Hematopoietic multipotent progenitor cell treated with erythropoietin and hydrocortisone succinate and interleukin-3 and kit ligand, for 17 days (in vitro differentiated cells): ENCODE data around the gene ATP9B.

ENCODE experiments used
- DNase-seq: peaks from one replicate; pipeline ENCODE4 v3.0.0-alpha.2; 2015; ENCODE audit warnings: low spot score

ATP9B gene

DNA sequence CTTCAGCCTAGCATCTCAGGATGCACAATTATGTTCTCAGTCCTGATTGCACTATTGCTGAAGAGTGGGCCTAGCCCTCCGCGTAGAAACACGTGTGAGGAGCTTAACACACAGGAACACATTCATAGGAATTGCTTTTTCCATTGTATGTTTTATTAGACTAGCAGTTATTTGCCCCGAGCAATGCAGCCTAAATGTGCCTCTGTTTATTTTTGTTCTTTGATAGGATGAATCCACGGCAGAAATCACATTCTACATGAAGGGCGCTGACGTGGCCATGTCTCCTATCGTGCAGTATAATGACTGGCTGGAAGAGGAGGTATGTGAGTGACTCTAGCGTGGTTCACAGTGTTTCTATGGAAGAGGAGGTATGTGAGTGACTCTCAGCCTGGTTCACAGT, 260.6 kb downstream of the ATP9B start:
- DNase-seq: no peak

DNA sequence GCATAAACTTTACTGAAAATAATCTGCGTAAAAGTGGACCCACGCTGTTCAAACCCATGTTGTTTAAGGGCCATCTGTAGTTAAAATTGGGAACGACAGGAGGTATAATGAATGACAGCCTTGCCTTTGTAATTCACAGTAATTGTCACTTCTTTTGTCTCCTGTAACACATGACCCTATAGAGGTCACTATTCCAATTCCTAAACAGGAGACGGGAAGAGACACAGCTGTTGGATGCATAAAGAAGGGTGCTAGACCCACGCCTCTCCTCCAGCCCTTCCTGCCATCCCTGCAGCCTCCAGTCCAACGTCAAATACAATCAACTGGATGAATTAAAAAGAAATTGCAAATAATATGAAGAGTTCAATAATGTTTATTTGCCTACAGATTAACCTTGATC, 263.5 kb downstream of the ATP9B start:
- DNase-seq: no peak

DNA sequence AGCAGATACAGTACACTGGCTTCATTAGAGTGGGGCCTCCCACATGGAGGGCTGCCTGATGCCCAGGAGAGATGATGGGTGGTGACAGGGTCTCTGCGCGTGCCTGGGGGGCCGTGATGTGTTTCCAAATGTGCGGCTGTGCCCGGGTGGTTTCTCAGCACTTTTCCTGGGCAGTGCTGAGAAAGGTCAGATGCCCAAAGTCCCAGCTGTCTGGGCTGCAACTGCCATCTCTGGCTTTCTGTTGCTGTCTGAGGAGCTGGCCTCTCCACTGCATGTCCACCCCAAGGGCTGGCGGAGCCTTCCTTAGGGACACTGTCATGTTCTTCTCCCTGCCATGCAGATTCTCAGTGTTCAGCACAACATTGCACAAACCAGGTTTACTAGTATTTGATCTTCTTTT, 263.9 kb downstream of the ATP9B start:
- no peak for DNase-seq

DNA sequence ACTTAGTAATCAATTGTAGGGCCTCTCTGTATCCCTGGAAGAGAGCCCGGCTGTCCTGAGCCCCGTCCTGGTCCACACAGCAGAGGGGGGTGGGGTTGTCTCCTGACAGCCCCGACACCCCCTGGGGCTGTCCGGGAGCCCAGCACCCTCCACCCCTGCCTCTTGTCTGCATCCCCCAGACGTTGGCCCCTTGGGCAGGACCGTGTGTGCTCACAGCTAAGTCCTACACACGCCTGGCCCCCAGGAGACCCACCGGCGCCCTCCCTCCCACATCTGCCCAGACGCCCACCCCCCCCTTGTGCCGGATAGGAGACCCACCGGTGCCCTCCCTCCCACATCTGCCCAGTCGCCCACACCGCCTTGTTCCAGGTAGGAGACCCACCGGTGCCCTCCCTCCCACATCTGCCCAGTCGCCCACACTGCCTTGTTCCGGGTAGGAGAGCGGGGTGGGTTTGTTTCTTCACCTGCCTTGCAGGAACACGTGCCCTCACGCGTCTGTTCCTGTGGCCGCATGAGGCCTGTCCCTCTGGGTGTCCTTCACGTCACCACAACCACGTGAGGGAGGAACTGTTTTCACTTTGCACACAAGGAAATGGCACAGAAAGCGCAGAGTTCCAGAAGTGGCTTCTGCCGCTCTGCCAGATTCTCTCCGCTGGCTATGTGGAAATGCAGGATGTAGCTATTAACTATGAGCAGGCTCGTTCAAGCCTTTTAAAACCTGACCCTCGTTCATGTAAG, 265.5 kb downstream of the ATP9B start:
- no peak for DNase-seq

DNA sequence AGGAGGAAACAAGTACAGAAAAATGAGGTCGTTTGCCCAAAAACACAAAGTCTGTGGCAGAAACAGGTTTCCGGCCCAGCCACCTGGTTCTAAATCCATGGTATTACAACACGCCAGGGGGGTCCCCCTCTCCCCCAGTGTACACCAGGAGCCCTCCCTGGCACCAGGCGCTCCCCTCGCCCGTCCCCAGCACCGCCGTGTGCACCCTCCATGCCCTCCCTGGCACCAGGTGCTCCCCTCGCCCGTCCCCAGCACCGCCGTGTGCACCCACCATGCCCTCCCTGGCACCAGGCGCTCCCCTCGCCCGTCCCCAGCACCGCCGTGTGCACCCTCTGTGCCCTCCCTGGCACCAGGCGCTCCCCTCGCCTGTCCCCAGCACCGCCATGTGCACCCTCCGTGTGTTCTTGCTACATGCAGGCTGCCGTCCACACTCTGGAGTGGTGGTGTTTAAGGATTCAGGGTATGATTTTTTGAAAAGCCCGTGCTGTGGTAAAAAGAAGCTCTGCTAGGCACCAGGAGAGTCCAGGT, 266.7 kb downstream of the ATP9B start:
- DNase-seq: no peak

DNA sequence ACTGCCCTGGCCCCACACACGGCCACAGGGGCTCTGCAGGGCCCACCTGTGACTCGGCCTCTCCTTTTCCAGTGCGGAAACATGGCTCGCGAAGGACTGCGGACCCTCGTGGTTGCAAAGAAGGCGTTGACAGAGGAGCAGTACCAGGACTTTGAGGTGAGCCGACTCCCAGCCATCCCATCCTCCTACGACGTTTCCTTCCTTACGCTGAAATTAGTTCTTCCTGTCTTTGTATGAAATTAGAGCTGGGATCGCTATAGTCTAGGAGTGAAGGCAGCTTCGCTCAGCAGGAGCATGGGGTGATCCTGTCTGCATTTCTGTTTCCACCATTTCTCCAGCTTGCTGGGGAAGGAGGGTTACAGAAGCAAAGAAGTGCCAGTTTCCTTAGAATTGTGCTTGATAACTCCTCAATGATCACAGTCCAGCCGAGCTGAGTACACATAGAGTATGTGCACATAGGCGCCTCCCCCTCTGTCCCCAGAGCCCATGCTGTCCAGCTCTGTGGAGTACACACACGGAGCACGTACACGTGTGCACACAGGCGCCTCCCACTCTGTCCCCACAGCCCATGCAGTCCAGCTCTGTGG, 267.5 kb downstream of the ATP9B start:
- DNase-seq: no peak

DNA sequence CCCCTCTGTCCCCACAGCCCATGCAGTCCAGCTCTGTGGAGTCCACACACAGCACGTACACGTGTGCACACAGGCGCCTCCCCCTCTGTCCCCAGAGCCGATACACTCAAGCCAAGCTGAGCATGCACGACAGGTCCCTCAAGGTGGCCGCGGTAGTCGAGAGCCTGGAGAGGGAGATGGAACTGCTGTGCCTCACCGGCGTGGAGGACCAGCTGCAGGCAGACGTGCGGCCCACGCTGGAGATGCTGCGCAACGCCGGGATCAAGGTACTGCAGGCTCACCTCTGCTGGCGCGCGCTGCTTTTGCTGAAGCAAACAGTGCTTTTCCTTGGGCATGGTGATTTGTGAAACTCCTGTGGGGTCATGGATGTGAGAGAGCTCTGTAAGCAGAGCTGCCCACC, 268.0 kb downstream of the ATP9B start:
- DNase-seq: no peak

DNA sequence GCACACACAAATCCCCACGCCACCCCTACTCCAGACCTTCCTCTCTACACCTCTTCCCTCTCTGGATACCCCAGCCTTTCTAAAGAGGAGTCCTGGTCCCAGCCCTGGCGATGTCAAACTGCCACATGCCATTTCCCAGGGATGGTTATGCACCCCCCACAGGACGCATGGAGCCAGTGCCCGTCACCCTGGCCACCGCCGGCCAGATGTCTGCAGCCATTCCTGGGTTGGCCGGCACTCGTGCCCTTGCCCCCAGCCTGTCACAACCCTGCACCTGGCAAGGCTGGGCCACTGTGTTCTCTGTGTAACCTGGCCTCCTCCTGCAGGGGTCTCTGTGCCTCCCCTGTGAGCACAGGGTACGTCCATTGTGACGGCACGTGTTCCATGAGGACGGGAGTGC, 268.4 kb downstream of the ATP9B start:
- DNase-seq: no peak

DNA sequence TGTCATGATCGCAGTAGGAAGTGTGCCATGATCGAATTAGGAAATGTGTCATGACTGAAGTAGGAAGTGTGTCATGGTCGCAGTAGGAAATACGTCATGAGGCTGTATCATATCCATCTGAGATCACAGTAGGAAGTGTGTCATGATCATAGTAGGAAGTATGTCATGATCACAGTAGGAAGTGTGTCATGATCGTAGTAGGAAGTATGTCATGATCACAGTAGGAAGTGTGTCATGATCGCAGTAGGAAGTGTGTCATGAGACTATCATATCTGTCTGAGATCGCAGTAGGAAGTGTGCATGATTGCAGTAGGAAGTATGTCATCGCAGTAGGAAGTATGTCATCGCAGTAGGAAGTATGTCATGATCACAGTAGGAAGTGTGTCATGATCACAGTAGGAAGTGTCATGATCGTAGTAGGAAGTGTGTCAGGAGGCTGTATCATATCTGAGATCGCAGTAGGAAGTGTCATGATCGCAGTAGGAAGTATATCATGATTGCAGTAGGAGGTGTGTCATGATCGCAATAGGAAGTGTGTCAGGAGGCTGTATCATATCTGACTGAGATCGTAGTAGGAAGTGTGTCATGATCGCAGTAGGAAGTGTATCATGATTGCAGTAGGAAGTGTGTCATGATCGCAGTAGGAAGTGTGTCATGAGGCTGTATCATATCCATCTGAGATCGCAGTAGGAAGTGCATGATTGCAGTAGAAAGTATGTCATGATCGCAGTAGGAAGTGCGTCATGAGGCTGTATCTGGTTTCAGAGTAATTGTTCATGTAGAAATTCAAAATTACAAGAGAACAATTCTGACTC, 270.1 kb downstream of the ATP9B start:
- DNase-seq: no peak

DNA sequence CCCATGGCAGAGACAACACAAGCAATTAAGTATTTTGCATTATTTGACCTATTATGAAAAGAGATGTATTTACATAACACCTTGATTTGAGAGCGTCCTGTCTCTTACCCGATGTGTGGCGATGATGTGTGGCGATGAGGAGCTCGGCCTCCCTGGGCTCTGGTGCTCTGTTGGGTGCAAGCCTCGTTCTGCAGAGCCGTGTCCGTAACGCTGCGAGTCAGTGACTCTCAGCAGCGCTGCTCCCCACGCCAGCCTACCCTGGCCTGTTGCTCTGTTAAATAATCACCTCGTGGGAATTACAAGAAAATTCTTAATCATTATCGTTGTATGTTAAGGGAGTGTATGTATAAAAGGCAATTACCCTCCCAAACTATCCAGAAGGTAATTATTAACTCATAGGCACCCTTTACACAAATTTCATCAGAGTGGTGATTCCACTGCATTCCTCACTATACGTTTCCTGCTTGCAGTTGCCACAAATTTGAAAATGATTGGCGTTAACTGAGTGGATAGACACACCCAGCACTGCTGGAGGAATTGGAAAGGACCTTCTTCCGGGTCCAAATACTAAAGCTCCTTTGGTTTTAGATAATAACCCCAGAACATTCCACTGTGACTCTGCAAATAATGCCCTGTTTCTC, 274.5 kb downstream of the ATP9B start:
- no peak for DNase-seq

DNA sequence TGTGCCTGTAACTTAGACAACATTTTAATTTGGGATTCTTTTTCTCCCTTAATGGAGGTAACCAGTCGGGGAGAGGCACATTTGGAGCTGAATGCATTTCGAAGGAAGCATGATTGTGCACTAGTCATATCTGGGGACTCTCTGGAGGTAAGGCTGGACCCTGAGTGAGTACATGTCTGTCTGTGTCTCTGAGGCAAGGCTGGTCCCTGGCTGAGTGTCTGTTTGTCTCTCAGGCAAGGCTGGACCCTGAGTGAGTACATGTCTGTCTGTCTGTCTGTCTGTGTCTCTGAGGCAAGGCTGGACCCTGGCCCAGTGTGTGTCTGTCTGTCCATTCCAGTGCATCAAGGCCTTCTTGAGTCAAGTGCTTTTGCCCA, 275.0 kb downstream of the ATP9B start:
- no peak for DNase-seq

DNA sequence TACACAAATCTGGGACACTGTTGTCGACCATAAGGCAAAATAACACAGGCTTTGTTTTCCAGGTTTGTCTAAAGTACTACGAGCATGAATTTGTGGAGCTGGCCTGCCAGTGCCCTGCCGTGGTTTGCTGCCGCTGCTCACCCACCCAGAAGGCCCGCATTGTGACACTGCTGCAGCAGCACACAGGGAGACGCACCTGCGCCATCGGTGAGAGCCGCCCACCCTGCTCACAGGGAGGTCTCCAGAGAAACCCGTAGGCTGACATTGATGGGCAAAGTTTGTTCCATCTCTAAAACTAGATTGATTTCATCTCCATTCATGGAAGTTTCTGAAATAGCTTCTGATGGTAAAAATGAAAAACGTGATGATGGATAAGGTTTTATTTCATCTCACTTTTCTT, 276.2 kb downstream of the ATP9B start:
- DNase-seq: no peak

DNA sequence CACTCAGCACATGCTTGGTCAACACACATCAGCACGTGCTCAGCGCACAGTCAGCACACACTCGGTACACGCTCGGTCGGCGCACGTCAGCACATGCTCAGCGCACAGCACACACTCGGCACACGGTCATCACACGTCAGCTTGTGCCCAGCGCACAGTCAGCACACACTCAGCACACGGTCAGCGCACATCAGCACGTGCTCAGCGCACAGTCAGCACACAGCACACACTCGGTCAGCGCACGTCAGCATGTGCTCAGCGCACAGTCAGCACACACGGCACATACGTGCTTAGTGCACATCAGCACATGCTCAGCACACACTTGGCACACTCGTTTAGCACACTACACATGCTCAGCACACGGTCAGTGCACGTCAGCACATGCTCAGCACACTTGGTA, 276.8 kb downstream of the ATP9B start:
- no peak for DNase-seq

DNA sequence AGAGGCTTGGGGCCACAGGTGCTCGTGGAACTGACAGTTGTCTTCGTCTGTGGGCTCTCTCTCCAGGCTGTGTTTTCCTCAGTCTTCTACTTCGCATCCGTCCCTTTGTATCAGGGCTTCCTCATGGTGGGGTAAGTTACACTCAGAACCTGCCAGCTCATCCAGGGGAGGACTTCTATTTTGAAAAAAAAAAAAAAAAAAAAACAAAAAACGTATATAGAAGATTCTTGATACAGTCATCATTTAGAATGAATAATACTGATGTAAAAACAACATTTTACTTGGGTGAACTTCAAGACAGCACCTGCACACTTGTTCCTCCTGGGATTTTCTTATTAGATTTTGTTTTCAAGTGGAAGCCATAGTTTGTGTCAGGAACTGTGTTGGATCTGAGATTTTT, 278.9 kb downstream of the ATP9B start:
- DNase-seq: no peak

DNA sequence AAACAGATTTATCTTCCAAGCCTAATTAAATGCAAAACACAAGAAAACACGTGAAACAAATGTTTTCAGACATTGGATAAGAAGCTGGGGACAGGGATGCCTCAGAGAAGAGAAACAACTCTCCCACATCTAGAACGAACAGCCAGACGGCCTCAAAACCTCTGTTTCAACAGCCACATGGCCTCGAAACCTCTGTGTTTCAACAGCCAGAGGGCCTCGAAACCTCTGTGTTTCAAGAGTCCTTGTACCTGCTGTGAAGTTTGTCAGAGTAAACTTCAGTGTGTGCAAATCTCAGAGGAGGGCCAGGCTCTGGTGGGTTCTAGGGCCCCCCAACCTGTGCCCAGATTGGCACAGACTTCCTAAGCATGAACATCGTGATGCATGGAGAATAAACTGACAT, 283.2 kb downstream of the ATP9B start:
- DNase-seq: no peak

DNA sequence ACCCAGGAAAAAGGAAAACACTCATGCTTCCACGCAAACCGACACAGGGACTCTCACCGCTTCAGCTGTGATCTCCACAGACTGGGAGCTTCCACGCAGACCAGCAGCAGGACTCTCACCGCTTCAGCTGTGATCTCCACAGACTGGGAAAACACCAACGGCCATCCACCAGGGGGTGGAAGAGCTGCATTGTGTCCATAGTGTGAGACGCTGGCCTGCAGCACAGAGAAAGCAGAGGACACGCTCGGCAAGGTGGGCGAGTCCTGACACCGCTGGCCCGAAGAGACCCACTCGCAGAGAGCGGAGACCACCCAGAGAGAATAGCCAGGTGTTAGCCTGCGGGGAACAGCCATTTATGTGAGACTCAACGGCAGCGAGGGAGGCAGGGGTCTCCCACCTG, 284.1 kb downstream of the ATP9B start:
- DNase-seq: no peak

DNA sequence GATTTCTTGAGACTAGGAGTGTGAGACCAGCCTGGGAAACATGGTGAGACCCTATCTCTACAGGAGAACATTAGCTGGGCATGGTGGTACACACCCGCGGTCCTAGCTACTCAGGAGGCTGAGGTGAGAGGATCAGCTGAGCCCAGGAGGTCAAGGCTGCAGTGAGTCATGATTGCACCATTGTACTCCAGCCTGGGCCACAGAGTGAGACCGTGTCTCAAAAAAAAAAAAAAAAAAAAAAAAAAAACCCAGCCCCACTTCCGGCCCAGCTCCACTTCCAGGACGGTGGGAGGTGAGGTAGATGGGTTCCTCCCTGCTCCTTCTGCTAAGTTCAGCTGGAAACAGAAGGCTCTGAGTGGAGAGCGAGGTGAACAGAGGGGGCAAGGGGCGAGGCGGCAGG, 285.2 kb downstream of the ATP9B start:
- DNase-seq: no peak

DNA sequence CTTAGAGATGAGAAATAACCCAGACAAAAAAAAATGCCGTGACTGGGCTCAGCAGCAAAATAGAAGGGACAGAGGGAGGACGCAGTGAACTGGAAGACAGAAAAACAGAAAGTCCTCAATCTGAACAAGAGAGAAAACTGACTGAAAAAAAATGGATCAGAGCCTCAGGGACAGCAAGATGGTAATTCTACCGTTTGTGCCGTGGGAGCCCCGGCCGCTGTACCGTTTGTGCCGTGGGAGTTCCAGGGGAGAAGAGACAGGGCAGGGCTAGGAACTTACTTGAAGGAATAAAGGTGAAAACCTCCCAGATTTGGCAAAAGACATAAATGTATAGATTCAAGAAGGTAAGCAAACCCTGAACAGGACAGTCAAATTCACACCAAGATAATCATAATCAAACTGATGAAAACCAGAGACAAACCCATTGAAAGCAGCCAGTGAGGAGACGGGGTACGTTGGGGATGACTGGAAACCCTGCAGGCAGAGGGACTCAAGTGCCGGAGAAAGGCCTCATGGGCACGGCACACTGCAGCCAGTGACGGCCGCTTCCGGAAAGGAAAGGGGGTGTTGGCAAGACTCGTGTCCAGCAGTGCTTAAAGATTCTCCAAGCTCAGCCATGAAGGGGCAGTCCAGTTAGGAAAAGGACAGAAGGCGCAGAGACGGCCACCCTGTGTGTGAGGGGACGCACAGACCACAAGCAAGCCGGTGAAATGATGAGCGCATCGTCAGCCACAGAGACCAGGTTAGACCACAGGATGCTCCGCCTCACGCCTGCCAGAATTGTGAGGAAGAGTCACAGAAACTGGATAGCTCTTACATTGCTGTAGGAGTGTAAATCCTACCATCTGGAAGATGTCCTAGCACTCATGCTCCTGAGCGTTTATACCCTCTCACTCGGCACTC, 286.5 kb downstream of the ATP9B start:
- no peak for DNase-seq

DNA sequence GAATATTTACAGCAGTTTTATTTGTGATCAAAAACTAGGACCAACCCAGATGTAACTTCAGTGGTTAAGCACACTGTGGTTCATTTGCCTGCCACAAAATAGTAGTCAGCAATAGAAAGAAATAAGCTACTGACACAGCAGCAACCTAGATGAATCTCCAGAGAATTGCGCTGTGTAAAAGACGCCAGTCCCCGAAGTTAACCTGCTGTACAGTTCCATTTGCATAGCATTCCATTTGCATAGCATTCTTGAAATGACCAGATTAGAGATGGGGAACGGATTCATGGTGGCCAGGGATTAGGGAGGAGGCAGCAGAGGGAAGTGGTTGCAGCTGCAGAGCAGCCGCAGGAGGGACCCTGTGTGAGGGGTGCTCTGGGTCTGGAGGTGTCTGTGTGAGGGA, 287.2 kb downstream of the ATP9B start:
- no peak for DNase-seq

DNA sequence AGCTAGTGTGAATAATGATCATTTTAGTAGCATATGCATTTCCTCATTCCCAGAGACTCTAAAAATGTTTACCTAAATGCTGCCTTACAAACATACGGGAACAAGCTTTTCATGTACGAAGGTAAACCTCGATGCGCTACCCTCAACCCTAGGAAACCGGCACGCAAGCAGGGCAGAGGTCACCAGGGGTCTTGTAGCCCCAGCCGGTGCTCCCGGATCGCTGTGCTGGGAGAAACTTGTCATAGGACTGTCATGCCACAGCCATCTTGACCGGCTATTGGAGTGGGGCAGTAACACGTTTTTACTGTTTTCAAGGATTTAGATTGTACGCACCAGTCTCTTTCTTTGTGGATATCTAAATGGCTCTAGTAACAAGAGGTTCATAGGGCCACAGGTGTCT, 291.7 kb downstream of the ATP9B start:
- DNase-seq: no peak

DNA sequence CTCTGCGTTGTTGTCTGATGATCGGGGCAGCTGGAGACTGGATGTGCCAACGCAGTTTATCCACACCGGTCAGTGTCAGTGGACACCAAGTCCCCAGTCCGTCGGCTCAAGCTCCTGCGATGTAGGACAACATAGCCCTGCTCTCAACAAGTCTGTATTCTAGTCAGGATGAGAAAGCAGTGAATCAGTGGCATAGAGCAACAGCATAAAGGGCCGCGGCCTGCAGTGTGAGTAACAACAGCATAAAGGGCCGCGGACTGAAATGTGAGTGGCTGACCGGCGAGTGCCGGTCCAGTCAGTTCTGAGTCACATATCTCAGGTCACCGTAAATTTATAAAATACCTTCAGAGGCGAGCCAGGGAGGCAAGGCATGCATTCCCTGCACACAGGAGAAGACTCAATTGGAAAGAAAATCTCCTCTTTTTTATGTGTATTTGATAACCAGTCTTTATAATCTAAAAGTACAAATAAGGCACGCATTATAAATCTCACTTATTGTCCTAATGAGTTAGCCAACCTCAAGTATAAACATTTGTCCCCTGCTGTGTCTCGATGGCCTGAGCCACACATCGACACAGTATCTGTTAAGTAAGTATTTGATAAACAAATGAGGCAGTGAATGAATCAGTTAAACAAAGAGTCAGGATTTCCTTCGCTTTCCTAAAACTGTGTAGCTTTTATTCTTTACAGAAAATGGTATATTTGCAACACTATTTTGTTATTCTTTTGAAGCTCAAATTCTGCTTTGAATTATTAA, 292.8 kb downstream of the ATP9B start:
- no peak for DNase-seq
